NB4 (cell line): Measurements from ENCODE around the gene SGCE.

Experiments
- MYC ChIP-seq: IDR thresholded peaks from 2 replicates; pipeline ENCODE4 v1.6.1; 2011; ENCODE audit warnings: low read depth, low read length
- POLR2A ChIP-seq: IDR thresholded peaks from 2 replicates; pipeline ENCODE4 v1.6.1; 2011; ENCODE audit warnings: mild to moderate bottlenecking; ENCODE audit not compliant: insufficient read length; ENCODE audit errors: extremely low read depth
- TF ChIP-seq, protein P1 (sequence below): IDR thresholded peaks from one replicate; pipeline ENCODE4 v1.5.1; 2012; ENCODE audit warnings: low read depth, low read length
- TF ChIP-seq, protein P2 (sequence below): IDR thresholded peaks from 2 replicates; pipeline ENCODE4 v1.6.1; 2011; ENCODE audit warnings: low read depth, low read length

DNA sequence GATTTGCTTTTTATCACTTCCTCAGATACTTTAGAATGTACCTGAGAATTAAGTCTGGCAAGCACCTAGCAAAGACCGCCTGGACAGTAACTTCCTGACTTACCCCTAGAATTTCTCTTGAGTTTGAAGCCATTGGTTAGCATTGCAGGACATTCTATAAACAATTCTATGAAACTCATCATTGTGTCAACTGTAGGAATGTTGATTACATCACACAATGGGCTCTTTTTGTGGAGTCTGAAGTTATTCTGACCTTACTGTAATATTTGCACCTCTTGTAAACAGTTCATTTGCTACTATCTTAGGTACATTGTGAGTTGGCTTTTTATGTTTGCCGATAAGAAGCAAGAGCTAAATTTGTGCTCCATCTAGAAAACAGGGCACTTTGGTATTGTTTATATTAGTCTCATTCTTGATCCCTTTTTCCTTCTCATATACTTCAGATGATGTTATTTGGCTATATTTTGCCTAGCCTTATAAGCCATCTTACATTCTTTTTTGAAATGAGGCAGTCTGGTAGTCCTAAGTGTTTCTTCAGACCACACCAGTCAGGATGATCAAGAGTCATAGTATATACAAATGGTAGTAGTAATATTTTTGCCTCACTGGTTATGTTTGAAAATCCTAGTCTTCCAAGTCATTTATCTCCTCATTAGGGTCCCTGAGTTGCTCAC lies 94.0 kb downstream of the SGCE start:
- TF ChIP-seq, protein P1, sequence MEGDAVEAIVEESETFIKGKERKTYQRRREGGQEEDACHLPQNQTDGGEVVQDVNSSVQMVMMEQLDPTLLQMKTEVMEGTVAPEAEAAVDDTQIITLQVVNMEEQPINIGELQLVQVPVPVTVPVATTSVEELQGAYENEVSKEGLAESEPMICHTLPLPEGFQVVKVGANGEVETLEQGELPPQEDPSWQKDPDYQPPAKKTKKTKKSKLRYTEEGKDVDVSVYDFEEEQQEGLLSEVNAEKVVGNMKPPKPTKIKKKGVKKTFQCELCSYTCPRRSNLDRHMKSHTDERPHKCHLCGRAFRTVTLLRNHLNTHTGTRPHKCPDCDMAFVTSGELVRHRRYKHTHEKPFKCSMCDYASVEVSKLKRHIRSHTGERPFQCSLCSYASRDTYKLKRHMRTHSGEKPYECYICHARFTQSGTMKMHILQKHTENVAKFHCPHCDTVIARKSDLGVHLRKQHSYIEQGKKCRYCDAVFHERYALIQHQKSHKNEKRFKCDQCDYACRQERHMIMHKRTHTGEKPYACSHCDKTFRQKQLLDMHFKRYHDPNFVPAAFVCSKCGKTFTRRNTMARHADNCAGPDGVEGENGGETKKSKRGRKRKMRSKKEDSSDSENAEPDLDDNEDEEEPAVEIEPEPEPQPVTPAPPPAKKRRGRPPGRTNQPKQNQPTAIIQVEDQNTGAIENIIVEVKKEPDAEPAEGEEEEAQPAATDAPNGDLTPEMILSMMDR = no peak
- TF ChIP-seq POLR2A = no peak
- TF ChIP-seq, protein P2, sequence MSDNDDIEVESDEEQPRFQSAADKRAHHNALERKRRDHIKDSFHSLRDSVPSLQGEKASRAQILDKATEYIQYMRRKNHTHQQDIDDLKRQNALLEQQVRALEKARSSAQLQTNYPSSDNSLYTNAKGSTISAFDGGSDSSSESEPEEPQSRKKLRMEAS = no peak
- no peak for TF ChIP-seq MYC
